GM18505 (cell line): ENCODE measurements around the gene TMEM135.
"Not testable (repeated sequence)": the region's sequence is repeated elsewhere in the genome, so short reads cannot be mapped to it uniquely, and the experiment has no call there.

Experiments used
- ATAC-seq: cut with Tn5 transposase; IDR thresholded peaks from one replicate; pipeline ENCODE4 v1.9.1; 2021; ENCODE audit not compliant: unreplicated experiment
- POLR2A ChIP-seq: IDR thresholded peaks from 4 replicates; pipeline ENCODE4 v1.6.1; 2011; ENCODE audit warnings: borderline replicate concordance; ENCODE audit not compliant: insufficient read depth, insufficient read length; ENCODE audit errors: extremely low read depth

The TMEM135 gene

GRCh38 chr11:87263979-87264378, 226.2 kb downstream of the TMEM135 start:
- TF ChIP-seq POLR2A: no peak
- no peak for ATAC-seq

GRCh38 chr11:87265132-87265531, 227.4 kb downstream of the TMEM135 start:
- no peak for ATAC-seq

GRCh38 chr11:87265979-87266378, 228.2 kb downstream of the TMEM135 start:
- no peak for ATAC-seq

More at GRCh38 chr11:87265132-87265531, 227.4 kb downstream of the TMEM135 start:
- no peak for TF ChIP-seq POLR2A

GRCh38 chr11:87266751-87267150, 229.0 kb downstream of the TMEM135 start:
- ATAC-seq: no peak
- TF ChIP-seq POLR2A: no peak

More at GRCh38 chr11:87265979-87266378, 228.2 kb downstream of the TMEM135 start:
- TF ChIP-seq POLR2A: no peak

- not testable (repeated sequence) for ATAC-seq
Measured at GRCh38 chr11:87271951-87272350, 234.2 kb downstream of the TMEM135 start.

- TF ChIP-seq POLR2A: no peak
- no peak for ATAC-seq
Measured at GRCh38 chr11:87275176-87275575, 237.4 kb downstream of the TMEM135 start.

- no peak for TF ChIP-seq POLR2A
- ATAC-seq: no peak
Measured at GRCh38 chr11:87280143-87280542, 242.4 kb downstream of the TMEM135 start.

- TF ChIP-seq POLR2A: no peak
- ATAC-seq: no peak
Measured at GRCh38 chr11:87281496-87281895, 243.8 kb downstream of the TMEM135 start.

- no peak for ATAC-seq
- TF ChIP-seq POLR2A: no peak
Measured at GRCh38 chr11:87284306-87284705, 246.6 kb downstream of the TMEM135 start.

- not testable (repeated sequence) for ATAC-seq
Measured at GRCh38 chr11:87285674-87286073, 247.9 kb downstream of the TMEM135 start.

GRCh38 chr11:87286338-87286737, 248.6 kb downstream of the TMEM135 start:
- TF ChIP-seq POLR2A: no peak
- no peak for ATAC-seq

- no peak for TF ChIP-seq POLR2A
- ATAC-seq: no peak
Measured at GRCh38 chr11:87290304-87290922, 252.7 kb downstream of the TMEM135 start.

GRCh38 chr11:87292598-87292997, 254.9 kb downstream of the TMEM135 start:
- no peak for ATAC-seq
- no peak for TF ChIP-seq POLR2A

- no peak for ATAC-seq
- no peak for TF ChIP-seq POLR2A
Measured at GRCh38 chr11:87295237-87295636, 257.5 kb downstream of the TMEM135 start.

- TF ChIP-seq POLR2A: no peak
Measured at GRCh38 chr11:87296627-87297026, 258.9 kb downstream of the TMEM135 start.

GRCh38 chr11:87298155-87298554, 260.4 kb downstream of the TMEM135 start:
- ATAC-seq: no peak
- no peak for TF ChIP-seq POLR2A

More at GRCh38 chr11:87296627-87297026, 258.9 kb downstream of the TMEM135 start:
- no peak for ATAC-seq

- no peak for ATAC-seq
- no peak for TF ChIP-seq POLR2A
Measured at GRCh38 chr11:87299041-87299481, 261.3 kb downstream of the TMEM135 start.
